GM18508 (cell line): ENCODE measurements around the gene GET4.
"Not testable (repeated sequence)": the region's sequence is repeated elsewhere in the genome, so short reads cannot be mapped to it uniquely, and the experiment has no call there.

ENCODE experiments used
- ATAC-seq: cut with Tn5 transposase; IDR thresholded peaks from one replicate; pipeline ENCODE4 v1.9.1; 2021; ENCODE audit warnings: moderate number of reproducible peaks; ENCODE audit not compliant: insufficient read depth, unreplicated experiment

Gene GET4

GRCh38 chr7:939843-940242 is 63.5 kb downstream of the GET4 start:
- ATAC-seq, result no peak

GRCh38 chr7:940599-941408 is 64.5 kb downstream of the GET4 start:
- ATAC-seq, result no peak

- ATAC-seq, result not testable (repeated sequence)
Observed at GRCh38 chr7:943793-944192, 67.4 kb downstream of the GET4 start.

GRCh38 chr7:944744-945143 is 68.4 kb downstream of the GET4 start:
- ATAC-seq, result no peak

- no peak for ATAC-seq
Observed at GRCh38 chr7:945147-945555, 68.8 kb downstream of the GET4 start.

GRCh38 chr7:945556-946255 is 69.4 kb downstream of the GET4 start:
- ATAC-seq, result no peak
